ENCODE data around the gene PTGDR2. TPM values are rescaled to one million over a fixed set of nuclear protein-coding genes. Genes with fewer than 3 reads are reported as not detected.

The PTGDR2 gene
- total RNA-seq, 1 donor from 2014 or later, result not detected

- no peaks in the 10 kb centered on the region for H3K36me3 ChIP-seq (ENCODE audit: control insufficient read depth, insufficient read depth, low read length)
- DNase-seq (ENCODE audit: low read depth), result peak; percentile 82
- H3K4me3 ChIP-seq (ENCODE audit: low read depth, low read length), result peak within 1 kb of the TSS; percentile 66
- TF ChIP-seq CTCF (IDR thresholded peaks at IDR 0.05; ENCODE audit: insufficient read depth, low read length, poor library complexity, severe bottlenecking), result no peak
- no peaks in the 10 kb centered on the region for H3K27me3 ChIP-seq (ENCODE audit: control insufficient read depth, insufficient read depth, low read length)
These were observed 13.7 kb downstream of the PTGDR2 start, which contains the start of gene CCDC86 for GRCh38 chr11:60841797-60842667. TSS of gene CCDC86 (plus strand) at chr11:60842113. CDS start at chr11:60842125, 12 bp downstream.

GRCh38 chr11:60840470-60841430, 15.0 kb downstream of the PTGDR2 start:
- no peaks in the 10 kb centered on the region for H3K27me3 ChIP-seq (ENCODE audit: control insufficient read depth, insufficient read depth, low read length)
- TF ChIP-seq CTCF (IDR thresholded peaks at IDR 0.05; ENCODE audit: insufficient read depth, low read length, poor library complexity, severe bottlenecking), result no peak
- H3K4me3 ChIP-seq (ENCODE audit: low read depth, low read length), result no peak overlapping the region
- no peaks in the 10 kb centered on the region for H3K36me3 ChIP-seq (ENCODE audit: control insufficient read depth, insufficient read depth, low read length)
- DNase-seq (ENCODE audit: low read depth), result peak; percentile 78

DNA sequence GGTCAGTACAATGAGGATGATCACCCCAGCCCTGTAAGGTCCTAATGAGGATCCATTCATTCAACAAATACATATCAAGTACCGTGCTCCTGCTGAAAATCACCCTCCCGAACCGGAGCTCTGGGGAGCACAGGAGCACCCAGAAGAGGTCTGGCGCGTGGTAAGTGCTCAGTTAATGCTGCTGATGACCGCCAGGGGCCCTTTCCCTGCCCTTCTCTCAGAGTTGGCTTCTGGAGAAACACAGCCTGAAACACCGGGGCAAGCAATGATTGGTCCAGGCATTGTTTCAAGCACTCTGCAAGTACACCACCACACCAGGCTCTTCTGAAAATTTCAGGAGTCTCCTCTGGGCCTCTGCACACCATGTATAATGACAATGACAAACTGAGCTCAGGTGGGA, 17.6 kb downstream of the PTGDR2 start:
- H3K4me3 ChIP-seq (ENCODE audit: low read depth, low read length), result no peak overlapping the region
- no peaks in the 10 kb centered on the region for H3K36me3 ChIP-seq (ENCODE audit: control insufficient read depth, insufficient read depth, low read length)
- TF ChIP-seq CTCF (IDR thresholded peaks at IDR 0.05; ENCODE audit: insufficient read depth, low read length, poor library complexity, severe bottlenecking), result no peak
- DNase-seq (ENCODE audit: low read depth), result no peak
- H3K27me3 ChIP-seq (ENCODE audit: control insufficient read depth, insufficient read depth, low read length), result no peaks in the 10 kb centered on the region

- no peaks in the 10 kb centered on the region for H3K27me3 ChIP-seq (ENCODE audit: control insufficient read depth, insufficient read depth, low read length)
- DNase-seq (ENCODE audit: low read depth), result no peak
- no peak for TF ChIP-seq CTCF (IDR thresholded peaks at IDR 0.05; ENCODE audit: insufficient read depth, low read length, poor library complexity, severe bottlenecking)
- H3K36me3 ChIP-seq (ENCODE audit: control insufficient read depth, insufficient read depth, low read length), result no peaks in the 10 kb centered on the region
- H3K4me3 ChIP-seq (ENCODE audit: low read depth, low read length), result no peak overlapping the region
These were observed 18.8 kb downstream of the PTGDR2 start for GRCh38 chr11:60836866-60837515.

DNA sequence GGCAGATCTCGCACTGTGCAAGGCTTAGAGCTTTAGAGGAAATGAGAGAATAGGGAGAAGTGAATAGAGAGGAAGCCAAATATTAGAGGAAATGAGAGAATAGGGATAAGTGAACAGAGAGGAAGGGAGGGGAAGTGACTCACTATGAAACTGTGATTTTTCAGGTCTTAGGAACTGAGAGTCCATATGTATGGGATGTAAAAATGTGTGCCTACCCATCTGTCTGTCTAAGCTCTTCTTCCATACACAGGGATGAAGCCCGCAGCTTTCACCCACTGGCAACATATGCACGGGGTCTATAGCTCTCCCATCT, 20.3 kb downstream of the PTGDR2 start:
- H3K36me3 ChIP-seq (ENCODE audit: control insufficient read depth, insufficient read depth, low read length), result no peaks in the 10 kb centered on the region
- no peaks in the 10 kb centered on the region for H3K27me3 ChIP-seq (ENCODE audit: control insufficient read depth, insufficient read depth, low read length)
- no peak for DNase-seq (ENCODE audit: low read depth)
- no peak for TF ChIP-seq CTCF (IDR thresholded peaks at IDR 0.05; ENCODE audit: insufficient read depth, low read length, poor library complexity, severe bottlenecking)
- H3K4me3 ChIP-seq (ENCODE audit: low read depth, low read length), result no peak overlapping the region
